ENCODE data around the gene LSM14B. TPM values are rescaled to one million over a fixed set of nuclear protein-coding genes. Genes with fewer than 3 reads are reported as not detected.

Gene LSM14B
- total RNA-seq, 1 experiment from 2014 or later = 82.4 TPM

GRCh38 chr20:62182469-62183425 lies 60.5 kb downstream of the LSM14B start, which contains the start of gene MTG2:
TSS of gene MTG2 (plus strand) at chr20:62183028. CDS start at chr20:62193421, 10,393 bp downstream.
- no peak within 1 kb of the TSS for H3T11ph ChIP-seq (ENCODE audit: low read length)
- no peaks in the 10 kb centered on the region for H3K79me1 ChIP-seq (ENCODE audit: insufficient read depth, low read depth, low read length, poor library complexity, severe bottlenecking)
- TF ChIP-seq CTCF (conservative IDR thresholded peaks at IDR 0.05) = no peak
- H2BK5ac ChIP-seq (ENCODE audit: insufficient read length, low read length) = no peak within 1 kb of the TSS
- no peak within 1 kb of the TSS for H4K91ac ChIP-seq (ENCODE audit: insufficient read length, low read depth, low read length)
- H3K27me3 Mint-ChIP-seq (ENCODE audit: low read depth) = no peaks in the 10 kb centered on the region; the same call in 1 of the 2 replicates
- peak within 1 kb of the TSS; percentile 88 to 91 for H3K4me3 Mint-ChIP-seq
- peak within 1 kb of the TSS; percentile 69 for H3K18ac ChIP-seq (ENCODE audit: insufficient read length, low read depth, low read length)
- H3K27ac ChIP-seq (ENCODE audit: insufficient read length, low read depth, low read length) = no peak within 1 kb of the TSS
- no peak within 1 kb of the TSS for H4K8ac ChIP-seq (replicated peaks; ENCODE audit: insufficient read length, low read depth, low read length)
- peak within 1 kb of the TSS; percentile 76 for H3K14ac ChIP-seq (ENCODE audit: insufficient read depth, low read length)
- H2BK20ac ChIP-seq (ENCODE audit: low read depth, low read length, poor library complexity, severe bottlenecking) = no peak within 1 kb of the TSS
- H3K23ac ChIP-seq (ENCODE audit: insufficient read length, low read depth, low read length) = no peak within 1 kb of the TSS
- peaks cover 4% of the 10 kb centered on the region; the same call in 1 of the 2 replicates for H3K79me2 ChIP-seq (ENCODE audit: insufficient read depth, low read length)
- peak within 1 kb of the TSS; percentile 90 for H3K9ac ChIP-seq (ENCODE audit: extremely low read depth, insufficient read length, low read length)
- H3K4me1 ChIP-seq (ENCODE audit: insufficient read depth, low read length) = peaks cover 2% of the 10 kb centered on the region; the same call in 1 of the 2 replicates
- peaks cover 3% of the 10 kb centered on the region for H3K23me2 ChIP-seq (ENCODE audit: insufficient read length, low read depth, low read length, poor library complexity, severe bottlenecking)
- H3K4ac ChIP-seq (ENCODE audit: low read depth, low read length) = no peak within 1 kb of the TSS
- no peak within 1 kb of the TSS for H2BK120ac ChIP-seq (ENCODE audit: low read depth, low read length, poor library complexity, severe bottlenecking)
- peak within 1 kb of the TSS; percentile 91 for H3K4me2 ChIP-seq (ENCODE audit: insufficient read depth, insufficient read length, low read length)
- no peak within 1 kb of the TSS for H3K56ac ChIP-seq (ENCODE audit: insufficient read length, low read depth, low read length)
- H3K27me3 ChIP-seq (ENCODE audit: insufficient read depth, low read length) = no peaks in the 10 kb centered on the region
- H3K4me1 Mint-ChIP-seq = peaks cover 15% of the 10 kb centered on the region in 2 experiments
- H4K5ac ChIP-seq (ENCODE audit: insufficient read length, low read depth, low read length) = no peak within 1 kb of the TSS
- no peaks in the 10 kb centered on the region for H3K9me3 Mint-ChIP-seq
- no peak within 1 kb of the TSS for H2BK12ac ChIP-seq (ENCODE audit: insufficient read length, low read depth, low read length)
- DNase-seq = peak; percentile 96
- peaks cover 6 to 10% (median 6%) of the 10 kb centered on the region in 3 experiments; a peak in 6 of 7 replicates for H3K36me3 Mint-ChIP-seq (ENCODE audit: insufficient read depth in 1 of 3, low read depth in 3 of 3)
- H4K20me1 ChIP-seq (ENCODE audit: control insufficient read depth, insufficient read depth, insufficient read length) = no peaks in the 10 kb centered on the region
- no peak within 1 kb of the TSS for H2AFZ ChIP-seq (ENCODE audit: low read length)
- H2AK5ac ChIP-seq (ENCODE audit: insufficient read length, low read length) = no peak within 1 kb of the TSS
- peak within 1 kb of the TSS; percentile 91 to 98 (median 95); a peak in 6 of 7 replicates for H3K27ac Mint-ChIP-seq
- H3K9me3 ChIP-seq (ENCODE audit: control insufficient read depth, low read depth, low read length) = no peaks in the 10 kb centered on the region
- no CpG with 5 or more reads among the region's 96 CpGs for WGBS (ENCODE audit: extremely low coverage, insufficient read length, low lambda C conversion rate)
- no peak within 1 kb of the TSS for H2BK15ac ChIP-seq (ENCODE audit: low read depth, low read length)

Data from H9 (cell line).